ENCODE results near the gene GOLPH3L. TPM values are rescaled to one million over a fixed set of nuclear protein-coding genes. Genes with fewer than 3 reads are reported as not detected.
"Not testable (repeated sequence)": the region's sequence is repeated elsewhere in the genome, so short reads cannot be mapped to it uniquely, and the experiment has no call there.

GOLPH3L gene
- total RNA-seq, 1 donor from 2014 or later = 10.2 TPM

DNA sequence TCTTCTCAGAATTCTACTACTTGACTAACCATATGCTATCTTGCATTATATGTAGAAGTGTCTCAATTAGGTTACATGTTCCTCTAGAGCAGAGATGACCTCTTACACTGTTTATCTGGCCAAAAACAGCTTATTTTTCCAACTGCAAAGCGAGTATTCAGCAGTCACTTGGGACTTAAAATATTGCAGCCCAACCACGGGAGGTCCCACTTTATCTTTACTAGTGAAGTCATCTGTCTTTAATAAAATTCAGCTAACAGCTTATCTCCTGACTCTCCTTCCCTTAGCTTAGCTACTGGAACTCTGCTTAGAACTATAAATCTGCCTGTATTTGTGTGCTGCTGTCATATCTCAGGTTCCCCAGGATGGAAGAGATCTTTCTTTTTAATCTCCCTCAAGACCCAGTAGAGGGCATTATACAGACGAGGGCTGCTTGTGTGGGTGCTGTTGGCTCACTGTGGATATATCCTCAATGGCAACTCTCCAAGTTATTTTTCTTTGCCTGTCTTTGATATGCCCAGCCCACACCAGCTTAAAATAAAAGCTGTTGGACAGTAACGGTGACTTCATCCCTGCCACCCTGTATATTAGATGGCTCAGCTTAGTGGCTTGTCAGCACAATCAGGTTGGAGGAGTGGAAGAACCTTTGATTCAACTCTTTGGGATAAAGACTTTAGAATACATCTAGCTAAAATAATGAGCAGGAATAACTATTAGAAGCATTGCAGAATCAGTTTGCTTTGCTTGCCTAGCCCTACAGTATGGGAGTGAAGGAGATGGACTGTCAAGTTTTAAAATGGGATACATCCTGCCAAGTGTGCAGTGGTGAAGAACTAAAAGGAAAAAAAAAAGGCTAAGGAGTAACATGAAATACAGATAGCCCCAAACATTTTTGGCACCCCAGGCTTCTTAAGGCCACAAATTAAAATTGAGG, 77.1 kb downstream of the GOLPH3L start:
- DNase-seq (ENCODE audit: low spot score) = no peak
- ATAC-seq = peak; percentile 73

DNA sequence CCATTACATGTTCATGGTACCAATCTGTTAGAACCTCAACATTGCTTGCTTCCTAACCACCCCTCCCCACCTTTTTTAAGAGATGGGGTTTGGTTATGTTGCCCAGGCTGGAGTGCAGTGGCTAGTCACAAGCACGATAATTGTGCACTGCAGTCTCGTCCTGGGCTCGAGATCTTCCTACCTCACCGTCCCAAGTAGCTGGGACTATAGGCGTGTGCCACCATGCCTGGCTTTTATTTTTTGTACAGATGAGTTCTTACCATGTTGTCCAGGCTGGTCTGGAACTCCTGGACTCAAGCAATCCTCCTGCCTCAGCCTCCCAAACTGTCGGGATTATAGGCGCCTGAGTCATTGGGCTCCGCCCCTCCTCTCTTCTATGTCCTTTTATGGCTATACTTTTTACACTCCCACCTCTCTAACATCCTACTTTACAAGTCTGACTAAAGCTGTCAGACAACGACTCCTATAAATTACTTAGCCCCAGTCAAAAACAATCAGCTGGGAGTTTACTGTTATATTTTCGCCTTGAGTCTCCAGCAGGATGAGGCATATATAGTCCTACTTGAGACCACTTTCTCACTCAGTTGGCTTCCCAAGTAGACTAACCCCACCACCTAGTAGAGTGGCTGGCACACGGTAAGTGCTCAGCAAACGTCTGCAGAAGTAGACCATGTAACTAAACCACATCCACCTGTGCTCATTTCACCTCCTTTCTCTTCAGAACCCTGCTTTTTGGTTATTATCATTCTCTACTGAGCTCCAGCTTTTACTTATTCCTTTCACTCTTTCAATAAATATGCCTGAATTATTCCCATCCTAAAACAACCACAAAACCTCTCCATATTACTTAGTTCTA, 81.4 kb downstream of the GOLPH3L start:
- no peak for DNase-seq (ENCODE audit: low spot score)
- no peak for ATAC-seq

DNA sequence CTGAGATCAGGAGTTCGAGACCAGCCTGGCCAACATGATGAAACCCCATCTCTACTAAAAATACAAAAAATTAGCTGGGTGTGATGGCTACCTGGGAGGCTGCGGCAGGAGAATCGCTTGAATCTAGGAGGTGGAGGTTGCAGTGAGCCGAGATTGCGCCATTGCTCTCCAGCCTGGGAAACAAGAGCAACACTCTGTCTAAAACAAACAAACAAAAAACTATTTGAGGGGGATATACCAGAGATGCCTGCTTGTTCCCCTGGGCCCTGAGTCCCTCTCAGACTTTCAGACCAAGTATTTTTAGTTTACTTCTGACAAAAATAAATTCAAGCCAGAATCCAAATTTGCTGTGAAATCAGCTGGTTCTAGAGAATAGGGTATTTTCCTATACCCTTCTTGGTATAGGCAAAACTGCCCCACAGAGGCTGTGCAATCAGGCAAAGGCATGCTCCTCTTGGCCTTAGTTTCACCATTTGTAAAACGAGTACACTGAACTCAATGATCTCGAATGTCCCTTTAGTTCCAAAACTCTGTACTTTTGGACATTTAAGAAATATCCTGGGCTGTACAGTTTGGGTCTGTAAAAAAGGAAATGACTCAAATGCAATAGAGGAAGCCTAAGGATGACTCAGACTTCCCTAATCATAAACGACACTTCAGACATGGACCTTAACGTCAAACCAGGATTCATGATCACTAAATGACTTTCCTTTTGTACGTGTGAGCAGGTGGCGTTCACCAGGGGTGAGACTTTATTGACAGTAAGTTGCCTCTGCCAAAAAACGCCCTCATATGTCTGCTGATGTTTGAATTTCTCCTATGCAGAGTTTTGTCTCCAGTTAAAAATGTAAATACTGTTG, 83.7 kb downstream of the GOLPH3L start:
- DNase-seq (ENCODE audit: low spot score) = no peak

DNA sequence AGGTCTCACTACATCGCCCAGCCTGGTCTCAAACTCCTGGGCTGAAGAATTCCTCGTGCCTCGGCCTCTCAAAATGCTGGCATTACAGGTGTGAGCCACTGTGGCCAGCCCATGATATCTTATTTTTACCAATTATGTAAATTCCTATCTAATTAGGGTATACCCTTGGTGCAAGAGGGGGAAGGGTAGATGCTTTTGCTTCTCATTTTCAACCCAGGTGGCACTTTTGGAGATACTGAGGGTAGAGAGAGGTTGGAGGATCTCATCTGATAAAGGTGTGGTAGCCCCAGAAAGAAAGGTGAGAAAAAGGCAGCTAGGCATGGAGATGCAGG, 85.0 kb downstream of the GOLPH3L start:
- DNase-seq (ENCODE audit: low spot score) (no peak), ATAC-seq (no peak)

More for the DNA sequence above, 83.7 kb downstream of the GOLPH3L start:
- ATAC-seq = peak; percentile 50

DNA sequence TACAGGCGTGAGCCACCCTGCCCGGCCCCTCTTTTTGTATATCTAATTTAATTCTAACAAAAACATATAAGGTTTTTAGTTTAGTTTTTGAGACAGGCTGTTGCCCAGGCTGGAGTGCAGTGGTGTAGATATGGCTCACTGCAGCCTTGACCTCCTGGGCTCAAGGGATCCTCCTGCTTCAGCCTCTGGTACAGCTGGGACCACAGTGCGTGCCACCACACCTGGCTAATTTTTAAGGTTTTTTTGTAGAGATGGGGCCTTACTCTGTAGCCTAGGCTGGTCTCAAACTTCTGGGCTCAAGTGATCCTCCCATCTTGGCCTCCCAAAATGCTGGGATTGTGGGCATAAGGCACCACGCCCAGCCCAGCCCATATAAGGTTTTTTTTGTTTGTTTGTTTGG, 86.4 kb downstream of the GOLPH3L start:
- no peak for DNase-seq (ENCODE audit: low spot score)
- ATAC-seq = no peak

DNA sequence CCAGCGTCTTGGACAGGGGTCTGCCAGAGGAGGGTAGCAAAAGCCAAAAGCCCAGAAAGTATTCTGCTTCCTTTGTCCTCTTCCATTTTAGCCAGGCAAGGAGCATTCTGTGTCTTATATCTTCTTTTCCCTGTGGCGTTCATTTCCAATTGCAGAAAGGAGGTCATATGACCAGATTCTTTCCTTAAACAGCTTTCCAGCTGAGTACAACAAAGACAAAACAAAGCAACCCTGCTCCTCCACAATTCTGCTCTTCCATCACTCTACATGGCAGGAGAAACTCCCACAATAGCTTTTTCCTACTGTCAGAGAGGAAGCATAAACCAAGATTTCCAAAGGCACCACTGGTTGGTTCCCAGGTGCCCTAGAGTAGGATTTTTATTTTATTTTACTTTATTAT, 87.2 kb downstream of the GOLPH3L start:
- ATAC-seq (no peak), DNase-seq (ENCODE audit: low spot score) (no peak)

DNA sequence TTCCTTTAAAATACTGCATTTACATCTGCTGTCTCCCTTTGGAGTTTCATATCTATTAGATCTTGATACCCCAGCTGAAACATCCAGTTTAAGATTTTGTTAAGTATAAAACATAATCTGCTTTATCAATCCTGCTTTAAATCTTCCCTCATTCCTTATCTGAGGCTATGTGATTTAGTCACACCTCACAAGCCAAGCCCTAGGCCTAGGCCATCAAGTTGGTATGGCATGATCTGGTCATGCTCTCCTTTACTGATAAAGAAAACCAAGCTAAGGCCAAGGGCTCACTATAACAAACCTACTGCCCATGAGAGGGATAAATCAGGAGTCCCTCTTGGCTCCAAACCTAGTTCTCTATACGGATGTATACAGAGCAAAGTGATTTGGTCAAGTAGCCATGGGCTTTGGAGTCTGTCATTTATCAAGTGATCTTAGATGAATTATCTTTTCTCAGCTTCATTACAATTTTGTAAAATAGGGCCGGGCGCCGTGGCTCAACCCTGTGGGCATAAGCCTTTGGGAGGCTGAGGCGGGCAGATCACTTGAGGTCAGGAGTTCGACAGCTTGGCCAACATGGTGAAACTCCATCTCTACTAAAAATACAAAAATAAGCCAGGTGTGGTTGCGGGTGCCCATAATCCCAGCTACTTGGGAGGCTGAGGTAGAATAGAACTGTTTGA, 90.4 kb downstream of the GOLPH3L start:
- ATAC-seq (no peak), DNase-seq (ENCODE audit: low spot score) (no peak)

DNA sequence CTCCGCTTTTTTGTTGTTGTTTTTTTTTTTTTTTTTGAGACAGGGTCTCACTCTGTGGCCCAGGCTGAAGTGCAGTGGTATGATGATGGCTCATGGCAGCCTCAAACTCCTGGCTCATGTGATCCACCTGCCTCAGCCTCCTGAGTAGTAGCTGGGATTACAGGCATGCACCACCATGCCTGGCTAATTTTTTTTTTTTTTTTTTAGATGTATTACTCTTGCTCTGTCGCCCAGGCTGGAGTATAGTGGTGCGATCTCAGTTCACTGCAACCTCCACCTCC, 91.6 kb downstream of the GOLPH3L start:
- not testable (repeated sequence) for DNase-seq (ENCODE audit: low spot score); ATAC-seq

DNA sequence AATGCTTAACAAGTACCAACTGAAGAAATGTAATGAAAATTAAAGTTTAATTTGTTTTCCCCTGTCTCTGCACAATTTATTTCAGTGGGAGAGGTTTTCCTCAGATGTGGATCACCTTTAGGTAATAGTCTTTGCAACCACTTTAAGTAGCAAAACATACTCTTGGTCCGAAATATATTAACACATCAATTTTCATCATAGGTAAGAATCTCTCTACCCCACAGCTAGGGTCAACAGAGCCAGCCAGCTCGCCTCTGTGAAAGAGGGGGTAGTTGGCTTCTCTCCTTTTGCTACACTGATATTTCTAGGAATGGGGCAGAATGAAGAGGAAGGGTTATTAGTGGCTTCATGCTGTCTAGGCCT, 92.7 kb downstream of the GOLPH3L start:
- DNase-seq (ENCODE audit: low spot score) (no peak), ATAC-seq (no peak)

DNA sequence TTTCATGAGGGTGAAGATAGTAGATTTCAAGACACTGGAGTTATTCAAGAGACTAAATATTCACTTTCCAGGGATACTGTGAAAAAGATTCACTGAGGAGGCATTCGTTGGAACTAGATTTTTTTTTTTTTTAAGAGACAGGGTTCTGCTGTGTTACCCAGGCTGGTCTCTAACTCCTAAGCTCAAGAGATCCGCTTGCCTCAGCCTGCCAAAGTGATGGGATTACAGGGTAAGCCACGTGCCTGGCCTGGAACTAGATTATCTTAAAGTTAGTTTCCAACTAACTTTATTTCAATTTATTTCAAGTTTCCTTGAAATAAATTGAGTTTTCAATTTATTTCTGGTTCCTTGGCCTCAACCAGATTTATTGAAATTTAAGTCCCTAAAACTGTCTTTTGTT, 93.2 kb downstream of the GOLPH3L start:
- ATAC-seq (no peak), DNase-seq (ENCODE audit: low spot score) (no peak)

DNA sequence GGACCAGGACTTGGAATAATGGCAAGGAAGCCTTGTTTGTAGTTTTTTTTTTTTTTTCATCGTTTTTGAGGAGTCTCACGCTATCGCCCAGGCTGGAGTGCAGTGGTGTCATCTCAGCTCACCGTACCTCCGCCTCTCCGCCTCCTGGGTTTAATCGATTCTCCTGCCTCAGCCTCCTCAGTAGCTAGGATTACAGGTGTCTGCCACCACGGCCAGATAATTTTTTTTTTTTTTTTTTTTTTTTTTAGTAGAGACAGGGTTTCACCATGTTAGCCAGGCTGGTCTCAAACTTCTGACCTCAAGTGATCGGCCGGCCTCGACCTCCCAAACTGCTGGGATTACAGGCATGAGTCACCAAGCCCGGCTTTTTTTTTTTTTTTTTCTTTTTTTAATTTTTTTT, 94.6 kb downstream of the GOLPH3L start:
- ATAC-seq; DNase-seq (ENCODE audit: low spot score): not testable (repeated sequence)

DNA sequence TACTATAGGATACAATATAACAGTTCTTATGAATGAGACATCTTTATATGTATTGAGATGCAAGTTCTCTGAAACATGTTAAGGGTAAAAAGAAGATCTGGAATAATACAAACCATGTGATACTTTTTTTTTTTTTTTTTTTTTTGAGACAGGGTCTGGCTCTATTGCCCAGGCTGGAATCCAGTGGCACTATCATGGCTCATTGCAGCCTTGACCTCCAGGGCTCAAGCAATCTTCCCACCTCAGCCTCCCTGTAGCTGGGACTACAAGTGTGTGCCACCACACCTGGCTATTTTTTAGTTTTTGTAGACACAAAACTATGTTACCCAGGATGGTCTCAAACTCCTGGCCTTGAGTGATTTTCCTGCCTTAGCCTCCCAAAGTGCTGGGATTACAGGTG, 95.4 kb downstream of the GOLPH3L start:
- ATAC-seq = no peak
- DNase-seq (ENCODE audit: low spot score) = no peak

DNA sequence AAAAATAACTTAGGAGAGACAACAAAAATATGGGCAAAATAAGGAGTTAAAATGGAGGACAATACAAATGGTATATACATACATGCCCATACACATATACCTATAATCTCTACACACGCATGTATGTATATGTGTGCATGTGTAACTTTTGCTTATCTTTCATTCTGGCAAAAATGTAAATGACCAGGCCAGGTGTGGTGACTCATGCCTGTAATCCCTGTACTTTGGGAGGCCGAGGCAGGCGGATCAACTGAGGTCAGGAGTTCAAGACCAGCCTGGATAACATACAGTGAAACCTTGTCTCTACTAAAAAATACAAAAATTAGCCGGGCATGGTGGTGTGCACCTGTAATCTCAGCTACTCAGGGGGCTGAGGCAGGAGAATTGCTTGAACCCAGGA, 98.6 kb downstream of the GOLPH3L start:
- not testable (repeated sequence) for ATAC-seq; DNase-seq (ENCODE audit: low spot score)

DNA sequence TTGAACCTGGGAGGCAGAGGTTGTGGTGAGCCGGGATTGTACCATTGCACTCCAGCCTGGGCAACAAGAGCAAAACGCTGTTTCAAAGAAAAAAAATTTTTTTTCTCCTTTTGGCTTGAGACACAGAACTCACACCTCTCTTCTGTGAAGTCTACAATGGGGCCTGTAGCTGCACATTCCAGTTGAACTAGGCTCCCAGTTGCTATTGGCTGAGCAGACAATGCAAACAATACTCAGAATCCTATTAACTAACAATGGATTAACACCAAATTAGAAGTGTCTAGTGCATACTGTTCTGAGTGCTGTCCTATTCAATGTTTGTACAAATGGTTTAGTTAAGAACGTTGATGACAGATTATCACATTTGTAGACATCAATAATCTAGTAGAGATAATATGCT, 100.0 kb downstream of the GOLPH3L start:
- DNase-seq (ENCODE audit: low spot score) = no peak
- no peak for ATAC-seq

Other genes starting within 250 kb of the GOLPH3L start
- 22.7 TPM for gene TARS2, start 209.7 kb downstream of the GOLPH3L start, total RNA-seq
- 15.3 TPM for gene ECM1, start 189.0 kb downstream of the GOLPH3L start, total RNA-seq
- gene FALEC, start 181.4 kb downstream of the GOLPH3L start, total RNA-seq = 0.35 TPM
- 38.5 TPM for gene ADAMTSL4, start 147.7 kb downstream of the GOLPH3L start, total RNA-seq
- 103 TPM for gene MCL1, start 117.5 kb downstream of the GOLPH3L start, total RNA-seq
- gene ENSA, start 67.5 kb downstream of the GOLPH3L start, total RNA-seq = 63.4 TPM
- gene HORMAD1, start 23.7 kb upstream of the GOLPH3L start, total RNA-seq = 0.13 TPM
- gene CTSS, start 68.6 kb upstream of the GOLPH3L start, total RNA-seq = 25.1 TPM
- 2.4 TPM for gene CTSK, start 111.1 kb upstream of the GOLPH3L start, total RNA-seq
- 26.1 TPM for gene ARNT, start 179.4 kb upstream of the GOLPH3L start, total RNA-seq
- not detected for gene CTXND2, start 190.0 kb upstream of the GOLPH3L start, total RNA-seq
- gene SETDB1, start 229.2 kb upstream of the GOLPH3L start, total RNA-seq = 14.0 TPM